NCI-H1105 (cell line): ENCODE measurements around the gene USP25.

Experiments used
- DNase-seq: peaks from one replicate; lab custom pipeline; 2025; lab: John Stamatoyannopoulos, UW

USP25 gene

GRCh38 chr21:15820327-15820726, 90.5 kb downstream of the USP25 start:
- no peak for DNase-seq

DNA sequence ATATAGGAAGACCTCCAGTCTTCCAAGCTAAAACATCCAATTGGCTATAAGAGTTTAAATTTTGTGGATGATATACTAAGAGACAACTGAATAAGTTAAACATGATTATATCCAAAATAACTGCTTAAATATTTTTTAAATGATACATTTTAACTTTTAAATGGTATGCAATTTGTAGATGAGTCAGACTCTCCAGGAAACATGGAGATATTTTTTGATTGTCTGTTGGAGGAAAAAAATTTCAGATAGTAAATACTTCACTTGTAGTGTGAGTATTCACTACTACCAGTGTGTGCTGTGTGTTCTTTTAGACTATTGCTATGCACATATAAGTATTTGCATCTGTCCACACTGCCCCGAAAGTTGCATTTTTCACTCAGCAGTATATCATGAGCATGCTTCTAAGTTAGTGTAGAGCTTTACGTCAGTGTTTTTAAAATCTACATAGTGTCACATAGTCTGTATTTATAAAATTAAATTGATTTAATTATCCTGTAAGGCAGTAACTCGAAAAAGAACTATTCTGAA, 91.1 kb downstream of the USP25 start:
- DNase-seq, result no peak

- DNase-seq, result no peak
Observed at GRCh38 chr21:15823486-15824150, 93.8 kb downstream of the USP25 start.

DNA sequence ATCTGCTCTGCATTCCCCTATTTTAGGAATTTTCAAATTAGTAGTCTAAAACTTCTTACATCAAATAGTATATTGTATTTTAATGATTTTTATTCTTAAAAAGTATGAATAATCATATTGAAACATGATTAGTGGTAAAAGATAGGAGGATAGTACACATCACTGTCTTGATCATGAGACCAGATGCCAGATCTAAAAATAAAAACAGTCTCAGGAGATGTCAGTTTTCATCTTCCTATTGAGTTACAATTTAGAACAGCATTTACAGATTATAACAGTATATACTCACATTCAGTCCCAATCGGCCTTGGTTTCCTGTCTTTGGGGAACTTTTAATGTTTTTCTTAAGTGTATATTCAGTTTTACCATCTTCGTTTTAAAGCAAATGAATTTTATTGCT, 95.9 kb downstream of the USP25 start:
- no peak for DNase-seq

- DNase-seq, result no peak
Observed at GRCh38 chr21:15826147-15826780, 96.5 kb downstream of the USP25 start.

GRCh38 chr21:15826908-15827601, 97.3 kb downstream of the USP25 start:
- DNase-seq, result no peak

DNA sequence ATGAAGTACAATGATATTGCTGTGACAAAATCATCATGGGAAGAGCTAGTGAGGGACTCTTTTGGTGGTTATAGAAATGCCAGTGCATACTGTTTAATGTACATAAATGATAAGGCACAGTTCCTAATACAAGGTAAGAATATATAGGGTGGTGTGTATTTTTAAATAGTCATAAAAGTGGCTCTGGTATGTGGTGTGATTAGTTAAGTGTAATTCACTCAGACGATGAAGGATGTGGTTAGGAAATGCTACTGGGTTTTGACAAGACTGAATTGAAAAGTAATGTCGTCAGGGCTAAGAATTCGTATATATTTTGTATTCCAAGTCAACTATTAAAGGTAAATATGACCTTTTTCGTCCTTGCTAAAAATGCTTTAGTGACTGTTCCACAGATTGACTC, 101.7 kb downstream of the USP25 start:
- no peak for DNase-seq

GRCh38 chr21:15837645-15838044, 107.9 kb downstream of the USP25 start:
- no peak for DNase-seq

GRCh38 chr21:15839026-15839425, 109.2 kb downstream of the USP25 start:
- DNase-seq, result no peak

GRCh38 chr21:15839601-15840000, 109.8 kb downstream of the USP25 start:
- no peak for DNase-seq

DNA sequence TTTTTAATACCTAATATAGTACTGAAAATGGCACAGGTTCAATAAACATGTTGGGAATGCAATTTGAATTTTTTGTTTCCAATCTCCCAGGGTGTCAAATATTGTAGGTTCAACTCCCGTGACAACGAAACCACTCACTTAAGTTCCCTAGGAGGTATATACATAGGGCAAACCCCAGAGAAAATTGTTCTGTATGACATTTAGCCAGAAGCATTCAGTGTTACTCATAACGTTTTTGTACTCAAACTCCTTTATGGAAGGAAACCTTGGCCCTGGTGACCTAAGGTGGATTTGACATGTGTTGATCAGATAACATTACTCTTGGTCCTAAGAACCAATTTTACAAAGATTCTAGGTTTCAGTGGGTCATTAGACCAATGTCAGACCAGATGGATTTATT, 110.6 kb downstream of the USP25 start:
- DNase-seq, result no peak

GRCh38 chr21:15841856-15842564, 112.2 kb downstream of the USP25 start:
- DNase-seq, result no peak

GRCh38 chr21:15842565-15842880, 112.7 kb downstream of the USP25 start:
- DNase-seq, result no peak

- no peak for DNase-seq
Observed at GRCh38 chr21:15843766-15844165, 114.0 kb downstream of the USP25 start.

GRCh38 chr21:15848634-15849560, 119.1 kb downstream of the USP25 start:
- no peak for DNase-seq

GRCh38 chr21:15849927-15850326, 120.1 kb downstream of the USP25 start:
- DNase-seq, result no peak

DNA sequence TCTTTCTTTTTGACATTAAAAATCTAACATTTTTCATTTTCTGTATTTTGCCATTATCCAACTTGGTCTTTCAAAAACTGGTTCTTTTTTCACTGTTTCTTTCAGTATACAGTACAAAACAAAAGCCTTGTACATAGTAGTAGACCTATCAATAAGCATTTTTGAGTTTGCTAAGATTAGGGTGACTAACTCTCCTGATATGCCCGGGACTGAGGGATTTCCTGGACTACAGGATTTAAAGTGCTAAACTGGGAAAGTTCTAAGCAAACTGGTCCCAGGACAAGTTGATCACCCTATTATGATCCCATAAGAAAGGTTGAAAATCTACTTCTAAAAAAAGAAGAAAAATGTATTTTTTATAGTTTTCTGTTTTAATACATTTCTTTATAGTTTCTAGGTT, 120.9 kb downstream of the USP25 start:
- no peak for DNase-seq

- DNase-seq, result no peak
Observed at GRCh38 chr21:15852146-15852545, 122.4 kb downstream of the USP25 start.

DNA sequence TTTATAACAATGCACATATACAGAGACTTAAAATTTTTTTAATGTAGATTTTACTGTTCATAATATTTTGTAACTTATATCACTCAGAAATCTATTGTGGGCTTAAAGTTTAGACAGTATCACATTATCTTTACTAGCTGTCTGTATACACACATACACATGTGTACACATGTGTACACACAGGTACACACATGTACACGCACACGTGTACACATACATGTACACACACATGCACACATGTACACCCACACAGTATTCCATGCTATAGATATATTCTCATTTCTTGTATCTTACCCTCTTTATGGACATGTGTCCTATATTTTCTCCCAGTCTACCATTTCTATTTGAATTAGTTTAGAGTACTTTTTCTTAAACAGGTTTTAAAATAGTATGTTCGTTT, 123.3 kb downstream of the USP25 start:
- no peak for DNase-seq

DNA sequence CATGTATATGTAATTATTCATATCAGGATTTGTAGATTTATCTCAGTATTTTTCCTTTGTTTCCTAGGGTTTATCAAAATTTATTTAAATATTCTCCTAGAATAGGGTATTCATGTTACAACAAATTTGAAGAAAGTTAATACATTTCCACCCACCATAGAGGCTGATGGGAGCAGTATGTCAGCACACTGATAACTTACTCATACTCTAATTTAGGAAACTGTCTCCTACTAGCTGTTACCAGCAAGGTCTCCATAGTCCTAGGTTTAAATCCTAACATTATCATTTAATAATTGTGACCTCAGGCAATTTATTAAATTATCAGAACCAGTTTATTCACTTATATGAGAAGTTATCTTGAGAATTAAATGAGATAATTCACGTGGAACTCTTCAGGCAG, 127.0 kb downstream of the USP25 start:
- no peak for DNase-seq

GRCh38 chr21:15857740-15858139, 128.0 kb downstream of the USP25 start:
- no peak for DNase-seq

- no peak for DNase-seq
Observed at GRCh38 chr21:15860541-15860940, 130.8 kb downstream of the USP25 start.
